ENCODE measurements around the gene SOX5.

The SOX5 gene

DNA sequence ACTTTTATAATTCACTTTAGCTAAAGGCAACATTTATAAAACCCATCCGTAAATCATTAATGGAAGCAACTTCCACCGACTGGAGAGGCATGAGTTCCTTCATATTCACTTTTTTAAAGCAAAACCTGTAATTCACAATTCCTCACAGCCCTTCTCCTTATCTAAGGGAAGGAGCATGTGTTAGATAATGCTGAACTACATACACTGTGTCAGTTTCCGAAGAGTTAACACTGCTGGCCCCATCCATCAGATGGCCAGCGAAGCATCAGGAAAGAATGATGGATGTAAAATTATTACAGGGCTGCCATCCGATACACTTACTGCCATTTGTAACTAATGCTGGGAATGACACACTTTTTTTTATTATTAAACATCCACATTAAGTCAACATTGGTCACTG, 392.8 kb downstream of the SOX5 start:
- TF ChIP-seq, protein P1, sequence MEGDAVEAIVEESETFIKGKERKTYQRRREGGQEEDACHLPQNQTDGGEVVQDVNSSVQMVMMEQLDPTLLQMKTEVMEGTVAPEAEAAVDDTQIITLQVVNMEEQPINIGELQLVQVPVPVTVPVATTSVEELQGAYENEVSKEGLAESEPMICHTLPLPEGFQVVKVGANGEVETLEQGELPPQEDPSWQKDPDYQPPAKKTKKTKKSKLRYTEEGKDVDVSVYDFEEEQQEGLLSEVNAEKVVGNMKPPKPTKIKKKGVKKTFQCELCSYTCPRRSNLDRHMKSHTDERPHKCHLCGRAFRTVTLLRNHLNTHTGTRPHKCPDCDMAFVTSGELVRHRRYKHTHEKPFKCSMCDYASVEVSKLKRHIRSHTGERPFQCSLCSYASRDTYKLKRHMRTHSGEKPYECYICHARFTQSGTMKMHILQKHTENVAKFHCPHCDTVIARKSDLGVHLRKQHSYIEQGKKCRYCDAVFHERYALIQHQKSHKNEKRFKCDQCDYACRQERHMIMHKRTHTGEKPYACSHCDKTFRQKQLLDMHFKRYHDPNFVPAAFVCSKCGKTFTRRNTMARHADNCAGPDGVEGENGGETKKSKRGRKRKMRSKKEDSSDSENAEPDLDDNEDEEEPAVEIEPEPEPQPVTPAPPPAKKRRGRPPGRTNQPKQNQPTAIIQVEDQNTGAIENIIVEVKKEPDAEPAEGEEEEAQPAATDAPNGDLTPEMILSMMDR (IDR thresholded peaks at IDR 0.05; ENCODE audit: low read depth, low read length, missing control alignments) = no peak
- H3K4me3 ChIP-seq (ENCODE audit: low read depth, low read length) = no peak overlapping the region
- DNase-seq (ENCODE audit: low read depth) = no peak

DNA sequence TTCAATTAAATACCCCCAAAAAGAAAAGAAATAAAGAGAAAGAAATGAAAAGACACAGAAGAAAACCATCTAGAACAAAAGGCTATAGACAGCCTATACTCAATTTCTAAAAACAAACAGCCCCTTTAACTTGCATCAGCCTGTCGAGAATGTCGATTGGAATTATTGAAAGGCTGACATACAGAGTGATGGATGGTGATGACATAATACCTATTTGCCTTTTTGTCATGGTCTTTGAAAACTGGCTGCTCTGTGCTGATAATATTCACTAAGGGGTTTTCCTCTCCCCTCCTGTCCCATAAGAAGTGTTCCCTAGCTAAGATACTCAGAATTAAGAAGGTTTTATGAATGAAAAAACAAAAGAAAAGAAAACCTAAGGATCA, 393.7 kb downstream of the SOX5 start:
- TF ChIP-seq, protein P1 (IDR thresholded peaks at IDR 0.05; ENCODE audit: low read depth, low read length, missing control alignments) = no peak
- no peak overlapping the region for H3K4me3 ChIP-seq (ENCODE audit: low read depth, low read length)
- no peak for DNase-seq (ENCODE audit: low read depth)

DNA sequence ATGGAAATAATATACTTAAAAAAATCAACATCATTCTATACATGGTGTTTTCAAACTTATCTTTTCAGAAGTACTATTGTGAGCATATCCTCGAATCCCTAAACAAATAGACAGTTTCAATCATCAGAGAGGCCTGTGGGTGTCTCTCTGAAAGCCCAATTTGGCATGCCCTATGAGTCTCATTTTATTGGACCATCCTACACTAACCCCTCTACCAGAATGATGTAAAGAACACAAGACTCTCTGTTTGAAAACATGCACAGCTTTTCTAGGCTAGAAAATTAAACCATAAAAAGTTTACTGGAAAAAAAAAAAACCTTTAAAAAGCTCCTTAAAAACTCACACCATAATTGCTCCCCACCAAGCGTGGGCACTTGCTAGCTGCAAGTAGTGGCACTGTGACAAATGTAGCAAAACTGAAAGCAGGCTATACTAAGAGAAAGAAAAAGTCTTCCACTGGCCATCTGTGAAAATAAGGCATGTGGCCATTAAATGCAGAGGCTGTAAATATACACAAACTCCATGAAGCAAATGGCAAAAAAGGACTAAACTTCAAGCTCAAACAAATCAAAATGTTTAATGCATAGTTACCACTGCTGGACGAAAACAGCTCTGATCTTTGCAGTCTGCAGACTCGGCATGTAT, 394.2 kb downstream of the SOX5 start:
- no peak for DNase-seq (ENCODE audit: low read depth)
- TF ChIP-seq, protein P1 (IDR thresholded peaks at IDR 0.05; ENCODE audit: low read depth, low read length, missing control alignments) = no peak
- H3K4me3 ChIP-seq (ENCODE audit: low read depth, low read length) = no peak overlapping the region

DNA sequence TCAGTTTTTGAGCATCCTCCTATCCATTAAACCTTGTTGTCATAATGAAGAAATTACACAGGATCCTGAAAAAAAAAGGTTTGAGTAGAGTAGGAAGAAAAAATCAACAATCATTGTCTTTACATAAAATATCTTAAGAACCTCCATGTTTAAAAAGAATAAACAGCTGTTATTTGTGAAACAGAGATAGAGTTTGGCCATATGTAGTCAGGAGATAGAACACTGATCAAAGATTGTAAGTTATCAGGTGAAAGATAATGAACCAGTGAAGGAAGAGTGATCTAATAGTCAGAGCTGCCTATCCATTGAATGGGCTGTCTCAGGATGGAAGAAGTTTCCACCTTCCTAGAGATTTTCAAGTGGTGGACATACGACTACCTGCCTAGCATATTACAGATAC, 397.1 kb downstream of the SOX5 start:
- TF ChIP-seq, protein P1 (IDR thresholded peaks at IDR 0.05; ENCODE audit: low read depth, low read length, missing control alignments) = no peak
- H3K4me3 ChIP-seq (ENCODE audit: low read depth, low read length) = no peak overlapping the region
- no peak for DNase-seq (ENCODE audit: low read depth)

DNA sequence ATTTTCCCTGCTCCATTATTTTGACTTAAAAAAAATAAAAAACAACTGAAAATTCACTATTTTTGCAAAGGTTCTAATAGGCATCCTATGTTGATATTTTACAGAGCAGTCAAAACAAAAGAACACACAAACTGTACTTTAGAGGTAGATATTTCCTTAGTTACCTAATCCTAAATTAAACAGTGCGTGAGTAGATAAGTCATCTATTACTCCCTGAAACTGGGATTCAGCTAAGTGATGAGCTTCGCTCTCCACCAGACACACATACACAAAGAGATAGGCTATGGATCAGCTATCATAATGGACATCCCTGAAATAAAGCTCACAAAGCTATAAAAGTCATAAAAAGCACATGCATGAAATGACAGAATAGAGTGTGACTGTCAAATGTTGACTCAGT, 398.7 kb downstream of the SOX5 start:
- TF ChIP-seq, protein P1 (IDR thresholded peaks at IDR 0.05; ENCODE audit: low read depth, low read length, missing control alignments) = no peak
- DNase-seq (ENCODE audit: low read depth) = no peak
- no peak overlapping the region for H3K4me3 ChIP-seq (ENCODE audit: low read depth, low read length)

DNA sequence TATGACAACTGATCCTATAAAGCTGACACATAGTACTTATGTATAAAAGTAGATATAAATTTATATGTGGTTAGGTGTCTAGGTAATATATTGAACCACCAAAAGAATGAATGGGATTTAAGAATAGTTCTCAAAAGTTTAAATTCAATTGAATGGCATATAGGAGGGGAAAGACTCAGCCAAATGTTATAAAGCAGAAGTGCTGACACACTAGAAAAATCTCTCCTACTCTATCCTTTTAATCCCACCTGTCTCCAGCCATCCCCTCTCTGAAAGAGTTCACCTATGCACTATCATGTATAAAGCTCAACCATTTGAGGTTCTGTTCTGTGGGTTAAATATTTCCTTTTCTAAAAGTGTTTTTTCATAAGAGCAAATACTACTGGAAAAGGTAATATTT, 400.7 kb downstream of the SOX5 start:
- TF ChIP-seq, protein P1 (IDR thresholded peaks at IDR 0.05; ENCODE audit: low read depth, low read length, missing control alignments) = no peak
- no peak for DNase-seq (ENCODE audit: low read depth)
- no peak overlapping the region for H3K4me3 ChIP-seq (ENCODE audit: low read depth, low read length)

DNA sequence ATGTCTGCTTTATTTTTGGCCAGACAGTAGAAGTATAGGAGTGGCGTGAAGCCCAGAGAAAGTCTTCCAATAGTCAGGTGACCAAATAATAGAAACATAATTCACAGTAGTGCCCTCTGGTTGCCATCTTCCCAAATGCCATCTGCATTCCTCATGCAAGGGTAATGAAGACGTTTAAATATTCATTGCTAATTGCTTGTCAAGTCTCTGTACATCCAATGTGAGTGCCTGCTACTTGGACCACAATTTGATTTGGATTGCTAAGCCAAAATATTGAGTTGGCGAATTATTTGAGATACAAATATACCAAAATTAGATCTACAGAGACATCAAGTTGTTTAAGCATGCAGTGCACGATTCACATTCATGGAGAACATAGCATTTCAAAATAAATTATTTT, 402.7 kb downstream of the SOX5 start:
- DNase-seq (ENCODE audit: low read depth) = no peak
- H3K4me3 ChIP-seq (ENCODE audit: low read depth, low read length) = no peak overlapping the region
- TF ChIP-seq, protein P1 (IDR thresholded peaks at IDR 0.05; ENCODE audit: low read depth, low read length, missing control alignments) = no peak

Data from GM12864 (cell line).